22Rv1 (cell line): ENCODE measurements around the gene ADAMTS9.

ENCODE experiments used
- ZFX ChIP-seq: fragments of 450-650 bp; IDR thresholded peaks from 2 replicates; pipeline ENCODE4 v1.6.1; 2017; ENCODE audit warnings: antibody characterized with exemption, borderline replicate concordance
- TF ChIP-seq, protein P1 (sequence below): fragments of 450-650 bp; IDR thresholded peaks from 2 replicates; pipeline ENCODE4 v1.5.1; 2017; ENCODE audit warnings: mild to moderate bottlenecking

GRCh38 chr3:64705946-64706345 is 18.1 kb upstream of the ADAMTS9 start:
- TF ChIP-seq, protein P1, sequence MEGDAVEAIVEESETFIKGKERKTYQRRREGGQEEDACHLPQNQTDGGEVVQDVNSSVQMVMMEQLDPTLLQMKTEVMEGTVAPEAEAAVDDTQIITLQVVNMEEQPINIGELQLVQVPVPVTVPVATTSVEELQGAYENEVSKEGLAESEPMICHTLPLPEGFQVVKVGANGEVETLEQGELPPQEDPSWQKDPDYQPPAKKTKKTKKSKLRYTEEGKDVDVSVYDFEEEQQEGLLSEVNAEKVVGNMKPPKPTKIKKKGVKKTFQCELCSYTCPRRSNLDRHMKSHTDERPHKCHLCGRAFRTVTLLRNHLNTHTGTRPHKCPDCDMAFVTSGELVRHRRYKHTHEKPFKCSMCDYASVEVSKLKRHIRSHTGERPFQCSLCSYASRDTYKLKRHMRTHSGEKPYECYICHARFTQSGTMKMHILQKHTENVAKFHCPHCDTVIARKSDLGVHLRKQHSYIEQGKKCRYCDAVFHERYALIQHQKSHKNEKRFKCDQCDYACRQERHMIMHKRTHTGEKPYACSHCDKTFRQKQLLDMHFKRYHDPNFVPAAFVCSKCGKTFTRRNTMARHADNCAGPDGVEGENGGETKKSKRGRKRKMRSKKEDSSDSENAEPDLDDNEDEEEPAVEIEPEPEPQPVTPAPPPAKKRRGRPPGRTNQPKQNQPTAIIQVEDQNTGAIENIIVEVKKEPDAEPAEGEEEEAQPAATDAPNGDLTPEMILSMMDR, result no peak
- no peak for TF ChIP-seq ZFX
